Measurements from ENCODE around the gene FOXR1.

The FOXR1 gene

GRCh38 chr11:119026970-119027369 is 55.4 kb downstream of the FOXR1 start:
- DNase-seq (ENCODE audit: low read depth in 2 of 2) = no peak

- DNase-seq (ENCODE audit: low read depth in 2 of 2) = no peak
These were observed 56.2 kb downstream of the FOXR1 start for GRCh38 chr11:119027561-119028345.

- DNase-seq (ENCODE audit: low read depth in 2 of 2) = no peak
These were observed 56.9 kb downstream of the FOXR1 start for GRCh38 chr11:119028346-119029068.

GRCh38 chr11:119029069-119029339 is 57.4 kb downstream of the FOXR1 start:
- DNase-seq (ENCODE audit: low read depth in 2 of 2) = no peak

- DNase-seq (ENCODE audit: low read depth in 2 of 2) = no peak
These were observed 57.9 kb downstream of the FOXR1 start for GRCh38 chr11:119029340-119030028.

- DNase-seq (ENCODE audit: low read depth in 2 of 2) = no peak
These were observed 58.4 kb downstream of the FOXR1 start for GRCh38 chr11:119030029-119030328.

GRCh38 chr11:119030329-119031047 is 58.9 kb downstream of the FOXR1 start, which contains the start of gene SLC37A4:
SLC37A4 (minus strand) TSS chr11:119030877.
- peak; percentile 99 to 100 for DNase-seq (ENCODE audit: low read depth in 2 of 2)
